K562 (cell line): ENCODE results near the gene NRSN2. TPM values are rescaled to one million over a fixed set of nuclear protein-coding genes. Genes with fewer than 3 reads are reported as not detected.

Source experiments
- CHCHD3 ChIP-seq: fragments of 250-450 bp; sonication (Bioruptor Pico); IDR thresholded peaks from 2 replicates; pipeline ENCODE4 v2.1.2; 2022; ENCODE audit warnings: mild to moderate bottlenecking
- ETV5 ChIP-seq: sonication (generic); formaldehyde crosslinking; IDR thresholded peaks from 2 replicates; pipeline ENCODE4 v1.4.0; 2020; ENCODE audit warnings: low read depth, mild to moderate bottlenecking, missing genetic modification reagents
- FOXA3 ChIP-seq, 2 experiments: fragments of 450-650 bp in 1 of 2; sonication (generic) in 1 of 2; formaldehyde crosslinking; IDR thresholded peaks in 1 of 2; conservative IDR thresholded peaks in 1 of 2; 2 replicates each; pipeline versions ENCODE4 v1.4.0 to v1.8.0; 2020 to 2022; ENCODE audit warnings: mild to moderate bottlenecking in 2 of 2, missing genetic modification reagents in 1 of 2
- HDAC2 ChIP-seq: fragments of 450-650 bp; IDR thresholded peaks from 2 replicates; pipeline ENCODE4 v1.6.1; 2016; ENCODE audit warnings: mild to moderate bottlenecking
- HDAC3 ChIP-seq: fragments of 450-650 bp; IDR thresholded peaks from 2 replicates; pipeline ENCODE4 v1.6.1; 2018; ENCODE audit warnings: borderline replicate concordance, mild to moderate bottlenecking, moderate library complexity; ENCODE audit not compliant: partially characterized antibody
- HMG20B ChIP-seq: fragments of 250-450 bp; sonication (Bioruptor Pico); IDR thresholded peaks from 2 replicates; pipeline ENCODE4 v1.5.0; 2021; ENCODE audit warnings: mild to moderate bottlenecking
- HNRNPH1 ChIP-seq: fragments of 200-400 bp; formaldehyde crosslinking; optimal IDR thresholded peaks from 2 replicates; pipeline ENCODE3; 2017; ENCODE audit warnings: low read depth, mild to moderate bottlenecking, low read length, moderate library complexity
- MAFK ChIP-seq: IDR thresholded peaks from 2 replicates; pipeline ENCODE4 v1.6.1; 2011; ENCODE audit warnings: low read length, improper control_type of control experiment
- MCM5 ChIP-seq: fragments of 450-650 bp; IDR thresholded peaks from 2 replicates; pipeline ENCODE4 v1.6.1; 2016; ENCODE audit warnings: low read depth
- MEF2A ChIP-seq: IDR thresholded peaks from 2 replicates; pipeline ENCODE4 v1.6.1; 2011; ENCODE audit warnings: low read depth, mild to moderate bottlenecking, low read length, moderate library complexity; ENCODE audit not compliant: control insufficient read depth
- NBN ChIP-seq: fragments of 450-650 bp; IDR thresholded peaks from 2 replicates; pipeline ENCODE4 v1.6.1; 2016; ENCODE audit warnings: low read depth, mild to moderate bottlenecking
- NCOA2 ChIP-seq, 2 experiments: fragments of 450-650 bp; IDR thresholded peaks; 2 replicates each; pipeline ENCODE4 v1.6.1; 2018; ENCODE audit warnings: mild to moderate bottlenecking in 2 of 2, moderate library complexity in 1 of 2; ENCODE audit not compliant: partially characterized antibody in 2 of 2
- NFE2 ChIP-seq: IDR thresholded peaks from 2 replicates; pipeline ENCODE4 v1.6.1; 2014; ENCODE audit warnings: antibody characterized with exemption, low read depth
- RBM22 ChIP-seq: fragments of 200-400 bp; formaldehyde crosslinking; IDR thresholded peaks from 2 replicates; pipeline ENCODE4 v1.6.1; 2018; ENCODE audit warnings: low read length, low read depth; ENCODE audit not compliant: poor library complexity, severe bottlenecking
- RNF2 ChIP-seq: sonication (generic); IDR thresholded peaks from 2 replicates; pipeline ENCODE4 v1.6.1; 2016
- SNIP1 ChIP-seq: fragments of 450-650 bp; IDR thresholded peaks from 2 replicates; pipeline ENCODE4 v1.7.1; 2017; ENCODE audit warnings: low read depth, mild to moderate bottlenecking
- SP2 ChIP-seq: IDR thresholded peaks from 2 replicates; pipeline ENCODE4 v1.6.1; 2011; ENCODE audit warnings: mild to moderate bottlenecking, low read depth, low read length, moderate library complexity; ENCODE audit not compliant: poor library complexity, severe bottlenecking; ENCODE audit errors: extremely low read depth
- TSC22D4 ChIP-seq: fragments of 450-650 bp; IDR thresholded peaks from 2 replicates; pipeline ENCODE4 v1.6.1; 2016; ENCODE audit warnings: missing genetic modification characterization, missing biosample characterization, control low read depth
- ZEB2 ChIP-seq: fragments of 450-650 bp; IDR thresholded peaks from 2 replicates; pipeline ENCODE4 v1.6.1; 2016
- ZNF165 ChIP-seq: fragments of 250-450 bp; sonication (Bioruptor Pico); IDR thresholded peaks from 2 replicates; pipeline ENCODE4 v1.4.0; 2020; ENCODE audit warnings: borderline replicate concordance
- ZNF175 ChIP-seq: fragments of 200-800 bp; sonication (Bioruptor generic); IDR thresholded peaks from 2 replicates; pipeline ENCODE4 v1.6.1; 2016; ENCODE audit warnings: low read depth, mild to moderate bottlenecking, missing genetic modification characterization, missing compliant biosample characterization
- ZNF3 ChIP-seq: fragments of 250-450 bp; sonication (Bioruptor Pico); IDR thresholded peaks from 2 replicates; pipeline ENCODE4 v1.5.0; 2021; ENCODE audit warnings: mild to moderate bottlenecking, moderate library complexity
- ZNF408 ChIP-seq: fragments of 250-450 bp; sonication (Bioruptor Pico); IDR thresholded peaks from 2 replicates; pipeline ENCODE4 v1.4.0; 2020; ENCODE audit warnings: low read depth, mild to moderate bottlenecking, moderate library complexity
- ZSCAN29 ChIP-seq: fragments of 450-650 bp; IDR thresholded peaks from 2 replicates; pipeline ENCODE4 v1.6.1; 2017
- polyA plus RNA-seq, 8 experiments: library from polyadenylated mRNA; depleted of rRNA in 4 of 8; stranded (reverse) in 5 of 8; unstranded in 3 of 8; fragments of >200 nt; fragmentation: Nextera tagmentation in 2 of 8; fragmentation: Illumina TruSeq in 1 of 8; extraction: Ambion mirVana in 2 of 8; extraction: Trizol in 1 of 8; gene quantifications; 2 replicates each; pipeline versions ENCODE4 v1.2.1 to v1.2.3, GENCODE V29; 2011 to 2014; ENCODE audit warnings: inconsistent platforms in 1 of 8, missing spikeins in 1 of 8
- total RNA-seq, 7 experiments: library from RNA; depleted of rRNA in 6 of 7; stranded (reverse); fragments of >200 nt in 6 of 7; fragmentation: Illumina TruSeq in 2 of 7; extraction: Trizol in 2 of 7; gene quantifications; 2 replicates each; pipeline versions ENCODE4 v1.2.1 to v1.2.3, GENCODE V29; 2011 to 2021; ENCODE audit warnings: low replicate concordance in 1 of 7
- TF ChIP-seq, protein P1 (sequence below): sonication (generic); formaldehyde crosslinking; IDR thresholded peaks from 2 replicates; pipeline ENCODE4 v1.8.0; 2022; ENCODE audit warnings: missing genetic modification reagents, mild to moderate bottlenecking, moderate library complexity, borderline replicate concordance
- TF ChIP-seq, protein P2 (sequence below), 2 experiments: fragments of 450-650 bp; IDR thresholded peaks; 2 replicates each; pipeline ENCODE4 v1.6.1; 2016
- TF ChIP-seq, protein P3 (sequence below): sonication (generic); formaldehyde crosslinking; IDR thresholded peaks from 2 replicates; pipeline ENCODE4 v1.8.0; 2022; ENCODE audit warnings: mild to moderate bottlenecking, missing genetic modification reagents

The NRSN2 gene
- total and polyA plus RNA-seq, 9 of the 15 experiments (the other 6 are each of a cell fraction or from before 2014, with no cell fraction given) = 7.5 to 29.7 (median 11.1) TPM

DNA sequence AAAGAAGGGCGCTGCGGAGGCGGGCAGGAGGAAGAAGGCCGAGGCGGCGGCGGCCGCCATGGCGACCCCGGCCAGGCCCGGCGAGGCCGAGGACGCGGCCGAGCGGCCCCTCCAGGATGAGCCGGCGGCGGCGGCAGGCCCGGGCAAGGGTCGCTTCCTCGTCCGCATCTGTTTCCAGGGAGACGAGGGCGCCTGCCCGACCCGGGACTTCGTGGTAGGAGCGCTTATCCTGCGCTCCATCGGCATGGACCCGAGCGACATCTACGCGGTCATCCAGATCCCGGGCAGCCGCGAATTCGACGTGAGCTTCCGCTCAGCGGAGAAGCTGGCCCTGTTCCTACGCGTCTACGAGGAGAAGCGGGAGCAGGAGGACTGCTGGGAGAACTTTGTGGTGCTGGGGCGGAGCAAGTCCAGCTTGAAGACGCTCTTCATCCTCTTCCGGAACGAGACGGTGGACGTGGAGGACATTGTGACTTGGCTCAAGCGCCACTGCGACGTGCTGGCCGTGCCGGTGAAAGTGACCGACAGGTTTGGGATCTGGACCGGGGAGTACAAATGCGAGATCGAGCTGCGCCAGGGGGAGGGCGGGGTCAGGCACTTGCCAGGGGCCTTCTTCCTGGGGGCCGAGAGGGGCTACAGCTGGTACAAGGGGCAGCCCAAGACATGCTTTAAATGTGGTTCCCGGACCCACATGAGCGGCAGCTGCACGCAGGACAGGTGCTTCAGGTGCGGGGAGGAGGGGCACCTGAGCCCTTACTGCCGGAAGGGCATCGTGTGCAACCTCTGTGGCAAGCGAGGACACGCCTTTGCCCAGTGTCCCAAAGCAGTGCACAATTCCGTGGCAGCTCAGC, 48.8 kb upstream of the NRSN2 start (continued):
- TF ChIP-seq FOXA3 (CRISPR knock-in tag; conservative IDR thresholded peaks at IDR 0.05 in 1 of 2, IDR thresholded peaks at IDR 0.05 in 1 of 2) (0 out of 4 replicates have a peak, but pooled peaks of 1 of the 2 experiments have one; percentile 26), ZSCAN29 (peak; percentile 97), RBM22 (no peak), ZNF3 (no peak), ETV5 (CRISPR knock-in tag) (0 out of 2 replicates have a peak, but pooled peaks have one; percentile 32), NCOA2 (IDR thresholded peaks at IDR 0.05; ENCODE audit: partially characterized antibody in 2 of 2) (no peak), TSC22D4 (tag) (no peak), MCM5 (no peak), HDAC3 (no peak), HNRNPH1 (no peak), ZNF165 (no peak), HMG20B (no peak), NFE2 (no peak), ZEB2 (no peak), ZNF175 (CRISPR knock-in tag) (no peak), ZNF408 (CRISPR knock-in tag) (no peak), MEF2A (no peak), CHCHD3 (no peak), MAFK (no peak), NBN (no peak), RNF2 (no peak), HDAC2 (no peak), SNIP1 (no peak), SP2 (no peak)
- TF ChIP-seq, protein P1, sequence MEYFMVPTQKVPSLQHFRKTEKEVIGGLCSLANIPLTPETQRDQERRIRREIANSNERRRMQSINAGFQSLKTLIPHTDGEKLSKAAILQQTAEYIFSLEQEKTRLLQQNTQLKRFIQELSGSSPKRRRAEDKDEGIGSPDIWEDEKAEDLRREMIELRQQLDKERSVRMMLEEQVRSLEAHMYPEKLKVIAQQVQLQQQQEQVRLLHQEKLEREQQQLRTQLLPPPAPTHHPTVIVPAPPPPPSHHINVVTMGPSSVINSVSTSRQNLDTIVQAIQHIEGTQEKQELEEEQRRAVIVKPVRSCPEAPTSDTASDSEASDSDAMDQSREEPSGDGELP = peak; percentile 52; the same call in 1 of the 2 replicates
- TF ChIP-seq, protein P2, sequence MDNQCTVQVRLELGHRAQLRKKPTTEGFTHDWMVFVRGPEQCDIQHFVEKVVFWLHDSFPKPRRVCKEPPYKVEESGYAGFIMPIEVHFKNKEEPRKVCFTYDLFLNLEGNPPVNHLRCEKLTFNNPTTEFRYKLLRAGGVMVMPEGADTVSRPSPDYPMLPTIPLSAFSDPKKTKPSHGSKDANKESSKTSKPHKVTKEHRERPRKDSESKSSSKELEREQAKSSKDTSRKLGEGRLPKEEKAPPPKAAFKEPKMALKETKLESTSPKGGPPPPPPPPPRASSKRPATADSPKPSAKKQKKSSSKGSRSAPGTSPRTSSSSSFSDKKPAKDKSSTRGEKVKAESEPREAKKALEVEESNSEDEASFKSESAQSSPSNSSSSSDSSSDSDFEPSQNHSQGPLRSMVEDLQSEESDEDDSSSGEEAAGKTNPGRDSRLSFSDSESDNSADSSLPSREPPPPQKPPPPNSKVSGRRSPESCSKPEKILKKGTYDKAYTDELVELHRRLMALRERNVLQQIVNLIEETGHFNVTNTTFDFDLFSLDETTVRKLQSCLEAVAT (IDR thresholded peaks at IDR 0.05) = no peak
- TF ChIP-seq, protein P3, sequence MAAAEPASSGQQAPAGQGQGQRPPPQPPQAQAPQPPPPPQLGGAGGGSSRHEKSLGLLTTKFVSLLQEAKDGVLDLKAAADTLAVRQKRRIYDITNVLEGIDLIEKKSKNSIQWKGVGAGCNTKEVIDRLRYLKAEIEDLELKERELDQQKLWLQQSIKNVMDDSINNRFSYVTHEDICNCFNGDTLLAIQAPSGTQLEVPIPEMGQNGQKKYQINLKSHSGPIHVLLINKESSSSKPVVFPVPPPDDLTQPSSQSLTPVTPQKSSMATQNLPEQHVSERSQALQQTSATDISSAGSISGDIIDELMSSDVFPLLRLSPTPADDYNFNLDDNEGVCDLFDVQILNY (CRISPR knock-in tag) = no peak
